Smooth muscle cell (in vitro differentiated cells): ENCODE results near the gene STK39. TPM values are rescaled to one million over a fixed set of nuclear protein-coding genes. Genes with fewer than 3 reads are reported as not detected.

ENCODE experiments used
- DNase-seq: peaks from one replicate; lab custom pipeline; 2025; ENCODE audit not compliant: unreplicated experiment; lab: John Stamatoyannopoulos, UW
- H2AFZ ChIP-seq: fragments of 200-600 bp; sonication (generic); 2 replicates; pipeline ENCODE4 v1.6.0; 2016; ENCODE audit warnings: antibody characterized with exemption, low read depth, mild to moderate bottlenecking
- H3F3A ChIP-seq: fragments of 200-600 bp; sonication (generic); 2 replicates; pipeline ENCODE4 v1.6.0; 2017; ENCODE audit warnings: antibody characterized with exemption, low read depth
- H3K27ac ChIP-seq: fragments of 200-600 bp; sonication (generic); 2 replicates; pipeline ENCODE4 v1.5.1; 2016; ENCODE audit warnings: low read depth, mild to moderate bottlenecking
- H3K27me3 ChIP-seq: fragments of 200-600 bp; sonication (generic); 2 replicates; pipeline ENCODE4 v1.6.1; 2016; ENCODE audit warnings: low read depth, mild to moderate bottlenecking
- H3K36me3 ChIP-seq: fragments of 200-600 bp; sonication (generic); 2 replicates; pipeline ENCODE4 v1.5.1; 2016; ENCODE audit warnings: low read depth
- H3K4me1 ChIP-seq: fragments of 200-600 bp; sonication (generic); 2 replicates; pipeline ENCODE4 v1.5.1; 2016; ENCODE audit warnings: low read depth
- H3K4me2 ChIP-seq: fragments of 200-600 bp; sonication (generic); 2 replicates; pipeline ENCODE4 v1.6.0; 2016; ENCODE audit warnings: mild to moderate bottlenecking
- H3K4me3 ChIP-seq: fragments of 200-600 bp; sonication (generic); 2 replicates; pipeline ENCODE4 v1.5.1; 2016; ENCODE audit warnings: mild to moderate bottlenecking
- H3K79me2 ChIP-seq: fragments of 200-600 bp; sonication (generic); 2 replicates; pipeline ENCODE4 v1.6.0; 2016; ENCODE audit warnings: low read depth, mild to moderate bottlenecking
- H3K9ac ChIP-seq: fragments of 200-600 bp; sonication (generic); 2 replicates; pipeline ENCODE4 v1.6.0; 2016; ENCODE audit warnings: low read depth
- H3K9me3 ChIP-seq: fragments of 200-600 bp; sonication (generic); replicated peaks from 2 replicates; pipeline ENCODE4 v1.5.1; 2016; ENCODE audit warnings: low read depth
- H4K20me1 ChIP-seq: fragments of 200-600 bp; sonication (generic); 2 replicates; pipeline ENCODE4 v1.6.0; 2016; ENCODE audit warnings: low read depth
- CTCF ChIP-seq: fragments of 200-600 bp; sonication (generic); IDR thresholded peaks from 2 replicates; pipeline ENCODE4 v1.5.1; 2017; ENCODE audit warnings: borderline replicate concordance, mild to moderate bottlenecking, antibody characterized with exemption; ENCODE audit not compliant: insufficient read depth, poor library complexity, severe bottlenecking
- WGBS: methylation state at CpG from one replicate; pipeline ENCODE4 v1.1.7; 2016; ENCODE audit warnings: low lambda C conversion rate; 5-methylcytosine and 5-hydroxymethylcytosine counted together
- polyA plus RNA-seq: library from polyadenylated mRNA; unstranded; fragments of >200 nt; fragmentation: Nextera tagmentation; extraction: Ambion mirVana; gene quantifications from 2 replicates; pipeline ENCODE4 v1.2.1, GENCODE V29; 2016
- total RNA-seq: library from RNA; depleted of rRNA; stranded (reverse); fragments of >200 nt; gene quantifications from 2 replicates; pipeline ENCODE4 v1.2.3, GENCODE V29; 2014

The STK39 gene
- total and polyA plus RNA-seq, 2 experiments from 2014 or later, result 21.1 to 37.8 TPM

GRCh38 chr2:168138901-168139300 is 108.5 kb downstream of the STK39 start:
- Histone ChIP-seq H3K4me3 (no peak overlapping the region), H3F3A (peaks cover 11% of the 10 kb centered on the region), H4K20me1 (peaks cover 15% of the 10 kb centered on the region), H3K4me1 (peaks cover 30% of the 10 kb centered on the region), H3K79me2 (peaks cover 7% of the 10 kb centered on the region), H3K27me3 (no peaks in the 10 kb centered on the region), H3K9ac (no peak overlapping the region), H3K36me3 (no peaks in the 10 kb centered on the region), H3K27ac (no peak overlapping the region), H3K4me2 (no peak overlapping the region), H2AFZ (no peak overlapping the region), H3K9me3 (no peaks in the 10 kb centered on the region)
- no peak for DNase-seq
- no peak for TF ChIP-seq CTCF
- 97% methylated on average over 5 of the region's 5 CpGs for WGBS

DNA sequence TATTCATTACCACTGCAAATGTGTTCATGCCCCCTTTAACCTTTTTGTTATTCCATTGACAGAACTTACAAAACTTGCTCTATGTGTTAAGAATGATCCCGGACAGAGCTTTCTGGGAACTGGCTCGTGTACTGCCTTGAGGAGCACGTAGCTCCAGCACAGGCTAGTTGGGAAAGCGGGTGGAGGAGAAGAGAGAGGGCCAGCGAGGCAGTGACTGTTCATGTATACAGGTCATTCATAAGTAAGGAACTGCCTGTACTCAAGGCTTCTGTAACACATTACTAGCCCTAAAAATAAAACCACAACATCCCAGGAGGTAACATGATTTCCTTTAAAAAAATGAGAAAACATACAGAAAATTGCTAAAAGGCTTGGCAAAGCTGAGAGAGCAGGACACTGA is 109.0 kb downstream of the STK39 start:
- TF ChIP-seq CTCF, result no peak
- no peak for DNase-seq
- Histone ChIP-seq H3K27ac (no peak overlapping the region), H3F3A (peaks cover 11% of the 10 kb centered on the region), H3K27me3 (no peaks in the 10 kb centered on the region), H3K4me2 (no peak overlapping the region), H3K4me3 (no peak overlapping the region), H3K79me2 (peaks cover 8% of the 10 kb centered on the region), H3K9me3 (no peaks in the 10 kb centered on the region), H3K9ac (no peak overlapping the region), H3K36me3 (no peaks in the 10 kb centered on the region), H3K4me1 (peaks cover 30% of the 10 kb centered on the region), H4K20me1 (peaks cover 11% of the 10 kb centered on the region), H2AFZ (no peak overlapping the region)
- 74% methylated on average over 5 of the region's 5 CpGs for WGBS

GRCh38 chr2:168137510-168138180 is 109.8 kb downstream of the STK39 start:
- peaks cover 11% of the 10 kb centered on the region for H3F3A ChIP-seq
- H4K20me1 ChIP-seq, result peaks cover 16% of the 10 kb centered on the region
- H2AFZ ChIP-seq, result no peak overlapping the region
- H3K4me1 ChIP-seq, result peaks cover 30% of the 10 kb centered on the region
- no peaks in the 10 kb centered on the region for H3K36me3 ChIP-seq
- WGBS, result 73% methylated on average over 3 of the region's 3 CpGs
- TF ChIP-seq CTCF, result no peak
- H3K9me3 ChIP-seq, result no peaks in the 10 kb centered on the region
- H3K4me3 ChIP-seq, result no peak overlapping the region
- no peak overlapping the region for H3K9ac ChIP-seq
- H3K79me2 ChIP-seq, result peaks cover 11% of the 10 kb centered on the region
- H3K27ac ChIP-seq, result no peak overlapping the region
- no peaks in the 10 kb centered on the region for H3K27me3 ChIP-seq
- DNase-seq, result no peak
- H3K4me2 ChIP-seq, result no peak overlapping the region
